K562 (cell line): ENCODE measurements around the gene FEM1B. TPM values are rescaled to one million over a fixed set of nuclear protein-coding genes. Genes with fewer than 3 reads are reported as not detected.
A peak's percentile ranks its signal among the peaks of the same experiment; 100 is the strongest.

ENCODE experiments used
- BRCA1 ChIP-seq, 2 experiments: fragments of 450-650 bp in 1 of 2; sonication (generic) in 1 of 2; formaldehyde crosslinking in 1 of 2; IDR thresholded peaks; 2 replicates each; pipeline versions ENCODE4 v1.5.0 to v1.6.1; 2017 to 2020; ENCODE audit warnings: mild to moderate bottlenecking in 1 of 2, missing genetic modification reagents in 1 of 2
- CSDE1 ChIP-seq, 2 experiments: fragments of 450-650 bp; IDR thresholded peaks; 2 replicates each; pipeline ENCODE4 v1.6.1; 2016; ENCODE audit warnings: mild to moderate bottlenecking in 1 of 2
- NFYB ChIP-seq: IDR thresholded peaks from 2 replicates; pipeline ENCODE4 v1.6.1; 2011; ENCODE audit warnings: mild to moderate bottlenecking, moderate library complexity; ENCODE audit not compliant: insufficient read length; ENCODE audit errors: extremely low read depth
- ZBTB40 ChIP-seq, 2 experiments: fragments of 450-650 bp in 1 of 2; sonication (generic) in 1 of 2; formaldehyde crosslinking in 1 of 2; IDR thresholded peaks; 2 replicates each; pipeline versions ENCODE4 v1.7.1 to v1.9.0; 2016 to 2022; ENCODE audit warnings: inconsistent platforms in 1 of 2, mild to moderate bottlenecking in 1 of 2, missing genetic modification reagents in 1 of 2
- ZNF384 ChIP-seq: IDR thresholded peaks from 2 replicates; pipeline ENCODE4 v1.6.1; 2012; ENCODE audit warnings: low read depth, low read length, improper control_type of control experiment
- ZNF583 ChIP-seq: fragments of 250-450 bp; sonication (Bioruptor Pico); IDR thresholded peaks from 2 replicates; pipeline ENCODE4 v1.4.0; 2020
- polyA plus RNA-seq, 8 experiments: library from polyadenylated mRNA; depleted of rRNA in 4 of 8; stranded (reverse) in 5 of 8; unstranded in 3 of 8; fragments of >200 nt; fragmentation: Nextera tagmentation in 2 of 8; fragmentation: Illumina TruSeq in 1 of 8; extraction: Ambion mirVana in 2 of 8; extraction: Trizol in 1 of 8; gene quantifications; 2 replicates each; pipeline versions ENCODE4 v1.2.1 to v1.2.3, GENCODE V29; 2011 to 2014; ENCODE audit warnings: inconsistent platforms in 1 of 8, missing spikeins in 1 of 8
- total RNA-seq, 7 experiments: library from RNA; depleted of rRNA in 6 of 7; stranded (reverse); fragments of >200 nt in 6 of 7; fragmentation: Illumina TruSeq in 2 of 7; extraction: Trizol in 2 of 7; gene quantifications; 2 replicates each; pipeline versions ENCODE4 v1.2.1 to v1.2.3, GENCODE V29; 2011 to 2021; ENCODE audit warnings: low replicate concordance in 1 of 7
- TF ChIP-seq, protein P1 (sequence below): fragments of 450-650 bp; IDR thresholded peaks from 2 replicates; pipeline ENCODE4 v1.7.0; 2016; ENCODE audit warnings: borderline replicate concordance
- TF ChIP-seq, protein P2 (sequence below): fragments of 450-650 bp; IDR thresholded peaks from 2 replicates; pipeline ENCODE4 v1.6.1; 2017; ENCODE audit warnings: antibody characterized with exemption, mild to moderate bottlenecking

FEM1B gene
- total and polyA plus RNA-seq, 9 of the 15 experiments (the other 6 are each of a cell fraction or from before 2014, with no cell fraction given): 5.9 to 61.6 (median 20.1) TPM

GRCh38 chr15:68277603-68278344 lies at the start of gene FEM1B (continued):
- TF ChIP-seq ZBTB40 (IDR thresholded peaks at IDR 0.05) (peak; percentile 97), ZBTB40 (CRISPR knock-in tag; IDR thresholded peaks at IDR 0.05) (no peak), CSDE1 (IDR thresholded peaks at IDR 0.05) (0 out of 4 replicates have a peak, but pooled peaks of 1 of the 2 experiments have one; percentile 4), ZNF384 (no peak; the same call in 1 of the 2 replicates), NFYB (no peak), BRCA1 (IDR thresholded peaks at IDR 0.05) (no peak), BRCA1 (CRISPR knock-in tag; IDR thresholded peaks at IDR 0.05) (no peak), ZNF583 (CRISPR knock-in tag) (no peak)
- TF ChIP-seq, protein P1, sequence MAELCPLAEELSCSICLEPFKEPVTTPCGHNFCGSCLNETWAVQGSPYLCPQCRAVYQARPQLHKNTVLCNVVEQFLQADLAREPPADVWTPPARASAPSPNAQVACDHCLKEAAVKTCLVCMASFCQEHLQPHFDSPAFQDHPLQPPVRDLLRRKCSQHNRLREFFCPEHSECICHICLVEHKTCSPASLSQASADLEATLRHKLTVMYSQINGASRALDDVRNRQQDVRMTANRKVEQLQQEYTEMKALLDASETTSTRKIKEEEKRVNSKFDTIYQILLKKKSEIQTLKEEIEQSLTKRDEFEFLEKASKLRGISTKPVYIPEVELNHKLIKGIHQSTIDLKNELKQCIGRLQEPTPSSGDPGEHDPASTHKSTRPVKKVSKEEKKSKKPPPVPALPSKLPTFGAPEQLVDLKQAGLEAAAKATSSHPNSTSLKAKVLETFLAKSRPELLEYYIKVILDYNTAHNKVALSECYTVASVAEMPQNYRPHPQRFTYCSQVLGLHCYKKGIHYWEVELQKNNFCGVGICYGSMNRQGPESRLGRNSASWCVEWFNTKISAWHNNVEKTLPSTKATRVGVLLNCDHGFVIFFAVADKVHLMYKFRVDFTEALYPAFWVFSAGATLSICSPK: no peak
- TF ChIP-seq, protein P2, sequence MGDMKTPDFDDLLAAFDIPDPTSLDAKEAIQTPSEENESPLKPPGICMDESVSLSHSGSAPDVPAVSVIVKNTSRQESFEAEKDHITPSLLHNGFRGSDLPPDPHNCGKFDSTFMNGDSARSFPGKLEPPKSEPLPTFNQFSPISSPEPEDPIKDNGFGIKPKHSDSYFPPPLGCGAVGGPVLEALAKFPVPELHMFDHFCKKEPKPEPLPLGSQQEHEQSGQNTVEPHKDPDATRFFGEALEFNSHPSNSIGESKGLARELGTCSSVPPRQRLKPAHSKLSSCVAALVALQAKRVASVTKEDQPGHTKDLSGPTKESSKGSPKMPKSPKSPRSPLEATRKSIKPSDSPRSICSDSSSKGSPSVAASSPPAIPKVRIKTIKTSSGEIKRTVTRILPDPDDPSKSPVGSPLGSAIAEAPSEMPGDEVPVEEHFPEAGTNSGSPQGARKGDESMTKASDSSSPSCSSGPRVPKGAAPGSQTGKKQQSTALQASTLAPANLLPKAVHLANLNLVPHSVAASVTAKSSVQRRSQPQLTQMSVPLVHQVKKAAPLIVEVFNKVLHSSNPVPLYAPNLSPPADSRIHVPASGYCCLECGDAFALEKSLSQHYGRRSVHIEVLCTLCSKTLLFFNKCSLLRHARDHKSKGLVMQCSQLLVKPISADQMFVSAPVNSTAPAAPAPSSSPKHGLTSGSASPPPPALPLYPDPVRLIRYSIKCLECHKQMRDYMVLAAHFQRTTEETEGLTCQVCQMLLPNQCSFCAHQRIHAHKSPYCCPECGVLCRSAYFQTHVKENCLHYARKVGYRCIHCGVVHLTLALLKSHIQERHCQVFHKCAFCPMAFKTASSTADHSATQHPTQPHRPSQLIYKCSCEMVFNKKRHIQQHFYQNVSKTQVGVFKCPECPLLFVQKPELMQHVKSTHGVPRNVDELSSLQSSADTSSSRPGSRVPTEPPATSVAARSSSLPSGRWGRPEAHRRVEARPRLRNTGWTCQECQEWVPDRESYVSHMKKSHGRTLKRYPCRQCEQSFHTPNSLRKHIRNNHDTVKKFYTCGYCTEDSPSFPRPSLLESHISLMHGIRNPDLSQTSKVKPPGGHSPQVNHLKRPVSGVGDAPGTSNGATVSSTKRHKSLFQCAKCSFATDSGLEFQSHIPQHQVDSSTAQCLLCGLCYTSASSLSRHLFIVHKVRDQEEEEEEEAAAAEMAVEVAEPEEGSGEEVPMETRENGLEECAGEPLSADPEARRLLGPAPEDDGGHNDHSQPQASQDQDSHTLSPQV: no peak
